Measurements from ENCODE around the gene NKD2. TPM values are rescaled to one million over a fixed set of nuclear protein-coding genes. Genes with fewer than 3 reads are reported as not detected.
A peak's percentile ranks its signal among the peaks of the same experiment; 100 is the strongest.

The NKD2 gene
- total and polyA plus RNA-seq, 9 of the 15 experiments (the other 6 are each of a cell fraction or from before 2014, with no cell fraction given): 0.09 to 0.64 (median 0.27) TPM; not detected in 5

GRCh38 chr5:1044117-1044516 lies 35.5 kb downstream of the NKD2 start:
- Histone ChIP-seq H3K36me3 (ENCODE audit: control insufficient read depth, insufficient read depth, low read length) (no peaks in the 10 kb centered on the region), H3K27me3 (ENCODE audit: control insufficient read depth in 2 of 2, insufficient read depth in 2 of 2, low read length in 2 of 2) (peaks cover 0 to 8% of the 10 kb centered on the region in 2 experiments; a peak in 1 of 5 replicates), H4K20me1 (replicated peaks; ENCODE audit: control insufficient read depth, insufficient read depth, low read length) (no peaks in the 10 kb centered on the region), H3K9me1 (ENCODE audit: control insufficient read depth, insufficient read depth, low read length) (no peaks in the 10 kb centered on the region), H3K9ac (ENCODE audit: insufficient read depth in 1 of 2, low read depth in 2 of 2, low read length in 2 of 2) (no peak overlapping the region), H3K79me2 (ENCODE audit: control insufficient read depth, insufficient read depth, low read length) (no peaks in the 10 kb centered on the region), H3K4me2 (ENCODE audit: insufficient read depth, low read length) (no peak overlapping the region), H3K27ac (ENCODE audit: extremely low read depth, low read depth, low read length) (no peak overlapping the region), H3K4me1 (replicated peaks in 1 of 2; ENCODE audit: control insufficient read depth in 2 of 2, insufficient read depth in 2 of 2, low read length in 2 of 2) (no peaks in the 10 kb centered on the region), H3K9me3 (replicated peaks; ENCODE audit: control insufficient read depth, insufficient read depth, low read depth, low read length) (peaks cover 3% of the 10 kb centered on the region), H3K4me3 (no peak overlapping the region), H2AFZ (ENCODE audit: low read depth, low read length) (no peak overlapping the region)
- FAIRE-seq: no peak
- ATAC-seq: no peak
- WGBS (ENCODE audit: insufficient coverage, low coverage, missing lambda C conversion rate): 1% methylated on average over 5 of the region's 5 CpGs
- no TSS peak for BruUV-seq (replicated peaks)
- in situ Hi-C loops (cut with MboI) (no loop called here), intact Hi-C loops (cut with micrococcal nuclease) (no loop called here)
- TF ChIP-seq SRSF3 (IDR thresholded peaks at IDR 0.05; ENCODE audit: insufficient read depth, low read length): no peak
- TF ChIP-seq MEF2D (tag; conservative IDR thresholded peaks at IDR 0.05; ENCODE audit: low read depth): 0 out of 2 replicates have a peak, but pooled peaks have one; percentile 20
- TF ChIP-seq EGR1 (conservative IDR thresholded peaks at IDR 0.05): 0 out of 2 replicates have a peak, but pooled peaks have one; percentile 21
- TF ChIP-seq, protein P1, sequence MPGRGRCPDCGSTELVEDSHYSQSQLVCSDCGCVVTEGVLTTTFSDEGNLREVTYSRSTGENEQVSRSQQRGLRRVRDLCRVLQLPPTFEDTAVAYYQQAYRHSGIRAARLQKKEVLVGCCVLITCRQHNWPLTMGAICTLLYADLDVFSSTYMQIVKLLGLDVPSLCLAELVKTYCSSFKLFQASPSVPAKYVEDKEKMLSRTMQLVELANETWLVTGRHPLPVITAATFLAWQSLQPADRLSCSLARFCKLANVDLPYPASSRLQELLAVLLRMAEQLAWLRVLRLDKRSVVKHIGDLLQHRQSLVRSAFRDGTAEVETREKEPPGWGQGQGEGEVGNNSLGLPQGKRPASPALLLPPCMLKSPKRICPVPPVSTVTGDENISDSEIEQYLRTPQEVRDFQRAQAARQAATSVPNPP (IDR thresholded peaks at IDR 0.05; ENCODE audit: borderline replicate concordance, insufficient read depth, insufficient read length): no peak
- POLR2A ChIA-PET: no interaction called here
- CTCF ChIA-PET (ENCODE audit: low intra/inter-chr PET ratio): no interaction called here
- no peak for DNase-seq (ENCODE audit: extremely low read depth in 1 of 4, low spot score in 3 of 4)

Data from K562 (cell line).